HG02970 (cell line): ENCODE measurements around the gene VAMP5.
"Not testable (repeated sequence)": the region's sequence is repeated elsewhere in the genome, so short reads cannot be mapped to it uniquely, and the experiment has no call there.

Experiments used
- ATAC-seq: cut with Tn5 transposase; IDR thresholded peaks from one replicate; pipeline ENCODE4 v1.9.1; 2021; ENCODE audit warnings: mild to moderate bottlenecking, moderate library complexity, moderate number of reproducible peaks; ENCODE audit not compliant: unreplicated experiment, low FRiP score

Gene VAMP5, protein sequence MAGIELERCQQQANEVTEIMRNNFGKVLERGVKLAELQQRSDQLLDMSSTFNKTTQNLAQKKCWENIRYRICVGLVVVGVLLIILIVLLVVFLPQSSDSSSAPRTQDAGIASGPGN

DNA sequence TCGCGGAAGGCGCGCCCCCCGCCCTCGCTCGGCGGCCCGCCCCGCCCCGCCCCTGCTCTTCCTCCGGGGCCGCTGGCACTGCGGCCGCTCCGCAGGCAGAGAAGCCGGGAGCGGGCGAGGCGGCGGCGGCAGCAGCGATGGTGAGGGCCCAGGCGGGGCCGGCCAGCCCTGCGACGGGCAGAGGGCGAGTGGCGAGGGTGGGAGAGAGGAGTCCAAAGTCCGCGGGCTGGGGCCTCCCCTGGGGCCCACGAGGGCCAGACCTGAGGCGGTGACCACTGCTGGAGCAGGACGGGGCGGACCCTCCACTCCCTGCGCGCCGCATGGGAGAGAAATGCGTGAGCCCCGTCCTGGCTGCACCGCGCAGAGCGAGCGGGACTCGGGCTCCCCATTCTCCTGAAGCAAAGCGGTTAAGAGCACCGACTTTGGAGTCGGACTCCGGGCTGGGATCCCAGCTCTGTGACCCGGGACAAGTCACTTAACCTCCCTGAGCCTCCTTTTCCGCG is at the start of gene VAMP5:
Gene VAMP5 (plus strand): TSS at position 78 of the 503 bp plus-strand sequence. CDS start 60 bp downstream, at position 138.
- ATAC-seq = no peak

DNA sequence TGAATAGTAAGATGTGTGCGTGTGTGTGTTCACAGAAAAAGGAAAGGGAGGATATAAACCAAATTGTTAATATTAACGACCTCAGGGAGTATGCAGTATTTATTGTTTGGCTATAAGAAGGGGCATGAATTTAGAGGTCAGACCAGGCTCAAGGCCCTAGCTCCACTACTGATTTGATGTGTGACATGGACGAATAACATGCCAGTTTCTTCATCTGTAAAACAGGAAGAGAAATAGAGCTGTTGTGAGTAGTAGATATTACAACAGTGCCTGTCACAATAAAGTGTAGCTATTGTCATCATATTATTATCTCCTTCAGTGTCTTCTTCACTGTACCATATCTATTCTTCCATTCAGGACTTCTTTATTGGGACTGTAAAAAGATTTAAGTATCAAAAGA is 49.4 kb upstream of the VAMP5 start:
- no peak for ATAC-seq

DNA sequence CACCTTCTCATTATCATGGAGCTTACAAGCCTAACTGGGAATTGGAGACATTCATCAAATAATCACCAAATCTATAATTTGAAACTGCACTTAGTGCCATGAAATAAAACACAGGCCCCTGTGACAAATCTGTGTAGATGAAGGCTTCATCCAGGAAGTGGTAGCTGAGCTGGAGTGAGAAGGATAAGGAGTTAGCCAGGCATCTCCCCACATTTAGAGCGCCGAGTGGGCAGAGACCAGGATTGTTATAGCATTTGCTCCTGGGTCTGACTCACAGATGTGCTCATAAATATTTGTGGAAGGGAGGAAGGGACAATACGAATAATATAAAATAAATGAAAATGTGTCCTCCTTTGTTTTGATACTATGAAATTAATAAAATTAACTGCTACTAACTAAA is 47.8 kb upstream of the VAMP5 start:
- ATAC-seq = no peak

DNA sequence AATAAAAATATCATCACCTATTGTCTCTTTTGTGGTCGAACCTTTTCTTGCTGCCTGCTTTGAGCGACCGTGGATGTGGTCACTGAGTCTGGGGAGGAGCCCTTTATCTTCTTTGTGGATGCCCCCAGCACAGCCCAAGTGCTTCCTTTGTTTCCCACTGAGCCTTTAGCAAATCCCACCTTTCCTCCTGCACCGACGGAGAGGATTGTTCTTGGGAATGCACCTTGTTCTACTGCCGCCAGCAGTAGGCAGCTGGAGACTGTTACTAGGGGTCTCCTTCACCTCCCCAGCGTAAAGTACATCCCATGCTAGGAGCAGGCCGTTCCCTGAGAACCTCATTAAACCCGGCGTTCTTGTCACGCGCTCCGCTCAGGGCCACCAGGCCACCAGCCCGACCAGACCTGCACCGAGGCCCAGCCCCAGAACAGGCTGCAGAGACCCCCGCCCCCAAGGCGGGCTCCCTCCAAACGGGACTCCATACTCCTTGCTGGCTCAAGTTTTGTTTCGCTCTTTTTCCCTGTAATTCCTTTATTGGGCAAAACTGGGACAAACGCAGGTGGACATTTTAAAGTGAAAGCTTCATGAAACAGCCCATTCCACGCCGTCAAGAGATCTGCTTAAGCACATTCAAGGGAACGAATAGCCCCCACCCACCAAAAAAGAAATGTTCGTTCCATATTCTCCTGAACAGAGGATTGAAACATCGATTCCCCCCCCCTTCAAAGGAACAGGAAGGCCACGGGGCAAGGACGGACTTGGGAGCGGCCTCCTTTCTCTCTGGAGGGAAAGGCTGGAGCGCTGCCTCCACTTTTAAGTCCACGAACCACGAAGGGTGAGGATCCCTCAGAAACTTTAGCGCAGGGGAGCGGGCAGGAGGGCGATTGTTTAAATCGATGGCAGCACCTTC is 46.4 kb upstream of the VAMP5 start:
- no peak for ATAC-seq

DNA sequence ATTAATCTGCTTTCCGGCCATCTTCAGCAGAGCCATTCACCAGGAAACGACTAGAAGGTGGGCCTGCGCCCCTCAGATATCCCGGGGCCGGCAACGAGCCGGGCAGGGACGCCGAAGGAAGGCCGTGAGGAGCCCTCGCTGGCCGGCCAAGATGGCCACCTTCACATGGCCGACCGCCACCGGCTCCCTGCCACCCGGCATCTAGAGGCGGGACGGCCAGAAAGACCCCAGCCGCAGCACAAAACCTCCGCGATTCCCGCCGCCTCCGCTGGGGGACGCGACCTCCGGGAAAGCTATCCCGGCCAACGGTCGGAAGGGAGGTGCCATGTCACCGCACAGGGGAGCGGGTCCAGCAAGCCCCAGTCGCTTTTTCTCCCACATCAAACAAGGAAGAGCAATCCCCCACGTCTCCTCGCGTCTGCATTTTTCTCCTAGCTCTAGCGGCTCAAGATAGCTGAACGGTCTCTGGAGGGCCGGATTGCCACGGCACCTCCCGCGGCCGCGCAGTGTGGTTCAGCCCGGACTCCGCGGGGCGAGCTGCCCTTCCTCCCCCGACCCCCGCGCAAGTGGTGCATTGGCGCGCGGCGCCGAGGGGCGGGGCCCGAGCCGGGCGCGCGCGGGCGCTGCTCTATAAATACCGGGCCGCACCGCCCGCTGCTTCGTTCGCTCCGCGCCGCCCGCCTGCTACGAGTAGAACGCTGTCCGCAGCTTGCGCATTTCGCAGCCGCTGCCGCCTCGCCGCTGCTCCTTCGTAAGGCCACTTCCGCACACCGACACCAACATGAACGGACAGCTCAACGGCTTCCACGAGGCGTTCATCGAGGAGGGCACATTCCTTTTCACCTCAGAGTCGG is 45.5 kb upstream of the VAMP5 start, which contains the start of gene MAT2A:
Gene MAT2A (plus strand): TSS at position 662 of the 854 bp plus-strand sequence. CDS start 120 bp downstream, at position 782.
- peak; percentile 74 for ATAC-seq

DNA sequence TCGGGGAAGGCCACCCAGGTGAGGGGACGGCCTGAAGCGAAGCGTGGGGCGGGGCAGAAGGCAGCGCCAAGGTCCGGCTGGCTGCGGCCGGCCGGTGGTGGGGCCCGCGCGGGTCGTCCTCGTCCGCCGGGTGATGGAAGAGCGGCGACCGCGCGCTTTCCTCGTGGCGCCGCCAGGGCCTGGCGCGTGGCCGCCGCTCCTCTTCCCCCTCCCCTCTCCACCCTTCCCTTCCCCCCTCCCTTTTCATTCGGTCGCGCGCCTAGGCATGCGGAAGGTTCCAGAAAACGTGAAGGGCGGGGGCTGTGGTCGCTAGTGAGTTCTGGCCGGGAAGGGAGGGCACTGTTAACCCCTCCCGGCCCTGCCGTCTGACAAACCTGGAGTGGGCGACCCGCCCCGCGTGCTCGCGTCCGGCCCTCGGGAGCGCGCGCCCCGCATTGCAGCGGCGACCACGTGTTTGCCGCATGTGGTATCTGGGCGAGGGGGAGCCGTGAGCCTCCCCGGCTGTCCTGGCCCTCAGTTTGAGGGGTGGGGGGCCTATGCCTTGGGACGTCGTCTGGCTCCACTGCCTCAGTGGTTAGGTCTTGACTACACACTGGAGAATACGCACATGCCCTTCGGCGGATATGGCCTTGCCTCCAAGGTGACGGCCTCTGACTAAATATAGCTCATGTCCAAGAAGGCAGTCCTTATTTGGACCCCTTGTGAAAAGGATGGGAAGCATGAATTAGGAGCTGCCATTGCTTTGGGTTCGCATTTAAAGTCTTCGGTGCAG is 44.7 kb upstream of the VAMP5 start:
- ATAC-seq = peak; percentile 42

DNA sequence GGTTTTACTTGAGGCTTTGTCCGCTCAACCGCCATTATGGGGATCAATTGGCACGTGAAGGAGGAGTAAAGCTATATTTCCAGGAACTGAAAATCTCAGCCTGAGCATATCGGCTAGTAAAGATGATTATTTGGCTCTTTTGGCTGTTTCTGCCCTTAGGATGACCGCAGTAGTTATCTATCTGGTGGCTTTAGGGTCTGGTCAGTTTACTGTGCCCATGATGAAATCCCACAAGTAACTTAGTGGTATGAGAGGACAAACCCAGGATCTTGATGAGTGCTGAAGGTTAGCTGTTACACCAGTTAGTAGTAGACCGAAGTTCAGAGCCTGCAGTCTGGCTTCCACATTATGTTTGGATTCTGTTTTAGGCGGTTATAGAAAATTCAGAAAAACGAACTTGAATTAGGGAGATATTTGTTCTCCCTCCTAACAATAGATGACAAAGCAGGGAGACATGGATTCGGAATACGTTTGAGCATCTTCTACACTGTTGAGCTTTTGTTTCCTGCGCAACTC is 44.0 kb upstream of the VAMP5 start:
- ATAC-seq = no peak

DNA sequence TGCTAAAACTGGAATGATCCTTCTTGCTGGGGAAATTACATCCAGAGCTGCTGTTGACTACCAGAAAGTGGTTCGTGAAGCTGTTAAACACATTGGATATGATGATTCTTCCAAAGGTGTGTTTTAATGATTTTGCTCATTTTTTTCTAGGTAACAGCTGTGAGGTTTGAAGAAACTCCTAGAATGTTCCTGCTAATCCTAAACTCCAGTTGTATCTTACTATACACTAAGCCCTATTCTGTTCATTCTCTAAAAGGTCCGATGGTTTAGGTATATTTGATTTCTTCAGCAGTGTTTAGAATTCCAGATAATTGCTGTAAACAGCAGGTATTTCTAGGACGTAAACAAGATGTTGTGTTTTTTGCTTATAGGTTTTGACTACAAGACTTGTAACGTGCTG is 43.0 kb upstream of the VAMP5 start:
- ATAC-seq = no peak

DNA sequence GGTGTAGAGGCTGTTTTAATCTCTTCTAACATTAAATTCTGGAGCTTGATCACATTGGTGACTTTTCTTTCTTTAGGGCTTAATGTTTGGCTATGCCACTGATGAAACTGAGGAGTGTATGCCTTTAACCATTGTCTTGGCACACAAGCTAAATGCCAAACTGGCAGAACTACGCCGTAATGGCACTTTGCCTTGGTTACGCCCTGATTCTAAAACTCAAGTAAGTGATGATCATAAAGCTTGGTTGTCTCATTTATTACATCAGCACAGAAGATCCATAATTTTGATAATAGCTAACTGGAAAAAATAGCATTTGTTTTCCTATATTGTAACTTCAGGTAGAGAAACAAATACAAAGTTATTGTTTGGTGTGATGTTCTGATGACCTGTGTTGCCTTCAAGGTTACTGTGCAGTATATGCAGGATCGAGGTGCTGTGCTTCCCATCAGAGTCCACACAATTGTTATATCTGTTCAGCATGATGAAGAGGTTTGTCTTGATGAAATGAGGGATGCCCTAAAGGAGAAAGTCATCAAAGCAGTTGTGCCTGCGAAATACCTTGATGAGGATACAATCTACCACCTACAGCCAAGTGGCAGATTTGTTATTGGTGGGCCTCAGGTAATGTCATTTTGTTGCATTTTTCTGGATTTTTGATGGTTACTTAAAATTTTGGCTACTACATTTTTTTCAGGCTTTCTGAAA is 42.3 kb upstream of the VAMP5 start:
- no peak for ATAC-seq

DNA sequence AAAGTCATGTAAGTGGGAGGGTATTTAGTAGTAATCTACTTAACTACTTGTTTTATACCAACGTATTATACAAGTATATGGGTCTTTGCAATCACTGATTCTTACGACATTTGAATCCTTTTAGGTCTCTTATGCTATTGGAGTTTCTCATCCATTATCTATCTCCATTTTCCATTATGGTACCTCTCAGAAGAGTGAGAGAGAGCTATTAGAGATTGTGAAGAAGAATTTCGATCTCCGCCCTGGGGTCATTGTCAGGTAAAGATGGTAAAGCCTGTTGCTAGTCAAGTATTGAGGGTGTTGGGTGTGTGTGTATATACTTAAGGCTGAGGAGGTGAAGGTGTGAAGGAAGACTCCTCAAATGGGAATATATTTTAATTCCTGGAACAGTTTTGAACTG is 41.5 kb upstream of the VAMP5 start:
- no peak for ATAC-seq

DNA sequence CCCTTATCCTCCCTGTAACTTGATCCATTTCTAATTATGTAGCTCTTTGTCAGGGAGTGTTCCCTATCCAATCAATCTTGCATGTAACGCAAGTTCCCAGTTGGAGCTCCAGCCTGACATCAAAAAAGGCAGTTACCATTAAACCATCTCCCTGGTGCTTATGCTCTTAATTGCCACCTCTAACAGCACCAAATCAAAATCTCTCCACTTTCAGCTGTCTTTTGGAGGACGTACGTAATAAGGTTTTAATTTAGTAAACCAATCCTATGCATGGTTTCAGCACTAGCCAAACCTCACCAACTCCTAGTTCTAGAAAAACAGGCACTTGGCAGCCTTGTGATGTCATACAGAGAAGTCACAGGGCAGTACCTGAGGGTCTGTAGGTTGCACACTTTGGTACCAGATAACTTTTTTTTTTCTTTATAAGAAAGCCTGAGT is 40.0 kb upstream of the VAMP5 start:
- ATAC-seq = not testable (repeated sequence)

DNA sequence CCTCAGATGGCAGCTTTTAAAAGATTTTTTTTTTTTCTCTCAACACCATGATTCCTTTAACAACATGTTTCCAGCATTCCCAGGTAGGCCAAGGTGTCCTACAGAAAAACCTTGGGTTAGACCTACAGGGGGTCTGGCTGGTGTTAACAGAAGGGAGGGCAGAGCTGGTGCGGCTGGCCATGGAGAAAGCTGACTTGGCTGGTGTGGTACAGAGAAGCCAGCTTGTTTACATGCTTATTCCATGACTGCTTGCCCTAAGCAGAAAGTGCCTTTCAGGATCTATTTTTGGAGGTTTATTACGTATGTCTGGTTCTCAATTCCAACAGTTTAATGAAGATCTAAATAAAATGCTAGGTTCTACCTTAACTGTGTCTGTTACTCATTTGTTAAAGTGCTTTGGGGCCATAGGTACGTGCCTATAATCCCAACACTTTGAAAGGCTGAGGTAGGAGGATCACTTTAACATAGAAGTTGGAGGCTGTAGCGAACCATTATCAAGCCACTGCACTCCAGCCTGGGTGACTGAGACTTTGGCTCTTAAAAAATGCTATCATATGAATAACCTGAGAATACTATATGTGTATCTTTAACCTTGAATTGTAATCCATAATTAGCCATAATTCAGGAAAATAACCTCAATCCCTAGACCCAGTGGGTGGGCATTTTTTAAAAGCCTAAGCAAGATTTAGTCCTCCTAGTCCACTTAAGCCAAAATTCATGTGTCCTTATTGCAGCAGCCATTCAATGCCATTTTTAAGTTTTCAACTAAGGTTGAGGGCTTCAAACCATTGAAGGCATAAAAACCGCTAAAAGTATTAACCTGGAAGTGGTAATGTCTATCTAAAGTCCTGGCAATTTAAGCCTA is 39.1 kb upstream of the VAMP5 start:
- not testable (repeated sequence) for ATAC-seq

DNA sequence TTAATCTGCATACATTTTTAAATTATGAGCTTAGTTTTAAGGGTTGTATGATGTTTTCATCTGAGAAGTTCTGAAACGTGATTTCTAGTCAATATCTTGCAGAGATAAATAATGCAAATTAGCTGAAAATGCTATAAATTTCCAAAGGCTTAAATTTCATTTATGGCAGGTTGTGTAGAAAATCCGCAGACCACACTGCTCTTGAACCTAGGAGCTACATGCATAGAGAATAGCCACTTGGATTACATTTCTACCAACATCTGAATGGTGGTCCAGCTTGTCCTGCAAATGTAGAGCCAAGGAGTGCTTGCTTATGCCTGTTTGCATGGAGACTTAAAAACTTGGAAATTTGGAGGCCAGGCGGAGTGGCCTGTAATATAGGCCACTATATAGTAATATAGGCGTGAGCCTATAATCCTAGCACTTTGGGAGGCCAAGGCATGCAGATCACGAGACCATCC is 38.4 kb upstream of the VAMP5 start:
- no peak for ATAC-seq

DNA sequence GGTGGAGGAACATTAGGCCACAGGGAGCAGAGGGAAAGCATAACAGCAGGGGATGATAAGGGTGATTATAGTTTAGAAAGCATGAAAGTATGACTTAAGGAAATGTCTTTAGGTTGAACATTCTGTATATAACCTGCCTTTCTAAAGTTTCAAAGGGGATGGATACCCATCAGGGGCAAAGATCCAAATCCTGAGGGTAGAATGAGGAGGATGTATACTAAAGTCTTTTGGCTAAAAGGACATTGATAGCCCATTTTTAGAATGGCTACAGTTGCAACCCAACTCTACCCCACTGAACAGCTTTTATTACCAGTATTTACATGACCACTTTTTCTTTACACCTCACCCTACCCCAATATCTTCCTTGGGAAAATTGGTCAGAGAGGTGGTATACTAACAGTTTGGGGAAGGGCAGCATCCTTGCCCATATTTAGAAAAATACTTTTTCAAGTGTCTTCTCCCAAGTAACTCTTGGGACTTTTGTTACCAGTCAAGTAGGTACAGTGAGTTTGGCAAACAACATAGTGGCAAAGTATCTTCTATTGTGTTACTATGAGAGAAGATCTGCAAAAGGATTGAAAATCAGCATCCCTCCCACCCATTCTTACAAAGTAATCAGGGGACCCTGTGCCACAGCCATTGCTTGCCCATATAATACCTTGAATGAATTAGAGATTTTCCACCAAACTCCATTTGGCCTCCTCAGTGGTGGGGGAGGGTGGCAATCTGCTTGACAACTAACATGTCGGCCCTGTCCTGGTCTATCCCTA is 37.0 kb upstream of the VAMP5 start:
- ATAC-seq = no peak

DNA sequence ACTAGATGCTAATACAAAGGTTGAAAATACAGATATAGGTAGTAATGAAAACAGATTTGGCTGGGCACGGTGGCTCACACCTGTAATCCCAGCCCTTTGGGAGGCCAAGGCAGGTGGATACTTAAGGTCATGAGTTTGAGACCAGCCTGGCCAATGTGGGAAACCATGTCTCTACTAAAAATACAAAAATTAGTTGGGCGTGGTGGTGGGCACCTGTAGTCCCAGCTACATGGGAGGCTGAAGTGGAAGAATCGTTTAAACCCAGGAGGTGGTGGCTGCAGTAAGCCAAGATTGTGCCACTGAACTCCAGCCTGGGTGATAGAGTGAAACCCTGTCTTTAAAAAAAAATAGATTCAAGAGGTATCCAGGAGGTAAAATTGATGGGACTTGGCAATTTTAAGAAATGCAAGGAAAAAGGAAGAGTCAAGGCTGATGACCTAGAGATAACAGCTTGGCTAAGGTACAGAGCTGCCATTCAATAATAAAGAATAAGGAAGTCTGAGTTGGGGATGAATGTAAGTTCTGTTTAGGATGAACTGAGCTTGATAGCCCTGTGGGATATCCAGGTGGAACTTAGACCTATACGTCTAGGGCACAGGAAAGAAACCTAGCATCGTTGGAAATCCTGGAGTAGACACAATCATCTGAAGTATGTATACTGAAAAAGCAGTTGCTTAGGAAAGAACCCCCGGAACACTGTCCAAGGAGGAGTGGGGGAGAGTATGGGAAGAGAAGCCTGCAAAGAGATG is 36.2 kb upstream of the VAMP5 start:
- no peak for ATAC-seq

DNA sequence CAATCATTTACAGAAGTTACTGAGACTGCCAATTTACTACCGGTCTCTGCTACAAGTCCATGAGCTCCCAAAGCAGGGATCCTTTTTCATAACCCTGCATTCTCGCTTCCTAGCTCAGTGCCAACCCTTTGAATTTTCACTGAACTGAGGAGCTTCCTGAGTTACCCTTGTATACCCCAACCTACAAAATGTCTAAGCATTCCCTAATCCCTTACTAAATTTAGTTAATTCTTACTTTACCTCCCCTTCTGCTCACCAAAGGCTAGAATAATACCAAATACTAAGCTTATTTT is 35.7 kb upstream of the VAMP5 start:
- ATAC-seq = no peak

DNA sequence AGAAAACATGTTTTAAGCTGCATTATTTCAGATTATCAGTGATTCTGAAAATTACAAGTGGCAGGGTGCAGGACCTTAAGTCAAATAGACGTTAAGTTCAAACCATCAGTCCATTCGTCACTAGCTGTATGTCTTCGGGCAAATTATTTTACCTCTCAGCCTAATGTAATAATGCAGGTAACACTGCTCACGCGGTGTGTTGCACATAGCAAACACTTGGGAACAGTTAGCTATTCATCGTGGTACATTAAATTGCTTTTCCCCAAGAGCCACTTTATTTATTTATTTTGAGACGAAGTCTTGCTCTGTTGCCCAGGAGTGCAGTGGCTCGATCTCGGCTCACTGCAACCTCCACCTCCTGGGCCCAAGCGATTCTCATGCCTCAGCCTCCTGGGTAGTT is 35.1 kb upstream of the VAMP5 start:
- ATAC-seq = no peak
